ENCODE data around the gene PNPLA2.

PNPLA2 gene

DNA sequence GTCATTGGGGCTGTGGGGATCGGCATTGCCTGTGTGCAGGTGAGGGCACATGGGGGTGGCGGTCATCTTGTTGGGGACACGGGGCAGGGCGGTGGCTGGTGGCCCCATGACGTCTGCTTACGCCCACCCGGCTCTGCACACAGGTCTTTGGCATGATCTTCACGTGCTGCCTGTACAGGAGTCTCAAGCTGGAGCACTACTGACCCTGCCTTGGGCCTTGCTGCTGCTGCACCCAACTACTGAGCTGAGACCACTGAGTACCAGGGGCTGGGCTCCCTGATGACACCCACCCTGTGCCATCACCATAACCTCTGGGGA lies 19.2 kb downstream of the PNPLA2 start:
- TF ChIP-seq, protein P1, sequence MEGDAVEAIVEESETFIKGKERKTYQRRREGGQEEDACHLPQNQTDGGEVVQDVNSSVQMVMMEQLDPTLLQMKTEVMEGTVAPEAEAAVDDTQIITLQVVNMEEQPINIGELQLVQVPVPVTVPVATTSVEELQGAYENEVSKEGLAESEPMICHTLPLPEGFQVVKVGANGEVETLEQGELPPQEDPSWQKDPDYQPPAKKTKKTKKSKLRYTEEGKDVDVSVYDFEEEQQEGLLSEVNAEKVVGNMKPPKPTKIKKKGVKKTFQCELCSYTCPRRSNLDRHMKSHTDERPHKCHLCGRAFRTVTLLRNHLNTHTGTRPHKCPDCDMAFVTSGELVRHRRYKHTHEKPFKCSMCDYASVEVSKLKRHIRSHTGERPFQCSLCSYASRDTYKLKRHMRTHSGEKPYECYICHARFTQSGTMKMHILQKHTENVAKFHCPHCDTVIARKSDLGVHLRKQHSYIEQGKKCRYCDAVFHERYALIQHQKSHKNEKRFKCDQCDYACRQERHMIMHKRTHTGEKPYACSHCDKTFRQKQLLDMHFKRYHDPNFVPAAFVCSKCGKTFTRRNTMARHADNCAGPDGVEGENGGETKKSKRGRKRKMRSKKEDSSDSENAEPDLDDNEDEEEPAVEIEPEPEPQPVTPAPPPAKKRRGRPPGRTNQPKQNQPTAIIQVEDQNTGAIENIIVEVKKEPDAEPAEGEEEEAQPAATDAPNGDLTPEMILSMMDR (IDR thresholded peaks at IDR 0.05; ENCODE audit: extremely low read depth, missing control alignments) = no peak
- no peak for DNase-seq (ENCODE audit: low spot score)

DNA sequence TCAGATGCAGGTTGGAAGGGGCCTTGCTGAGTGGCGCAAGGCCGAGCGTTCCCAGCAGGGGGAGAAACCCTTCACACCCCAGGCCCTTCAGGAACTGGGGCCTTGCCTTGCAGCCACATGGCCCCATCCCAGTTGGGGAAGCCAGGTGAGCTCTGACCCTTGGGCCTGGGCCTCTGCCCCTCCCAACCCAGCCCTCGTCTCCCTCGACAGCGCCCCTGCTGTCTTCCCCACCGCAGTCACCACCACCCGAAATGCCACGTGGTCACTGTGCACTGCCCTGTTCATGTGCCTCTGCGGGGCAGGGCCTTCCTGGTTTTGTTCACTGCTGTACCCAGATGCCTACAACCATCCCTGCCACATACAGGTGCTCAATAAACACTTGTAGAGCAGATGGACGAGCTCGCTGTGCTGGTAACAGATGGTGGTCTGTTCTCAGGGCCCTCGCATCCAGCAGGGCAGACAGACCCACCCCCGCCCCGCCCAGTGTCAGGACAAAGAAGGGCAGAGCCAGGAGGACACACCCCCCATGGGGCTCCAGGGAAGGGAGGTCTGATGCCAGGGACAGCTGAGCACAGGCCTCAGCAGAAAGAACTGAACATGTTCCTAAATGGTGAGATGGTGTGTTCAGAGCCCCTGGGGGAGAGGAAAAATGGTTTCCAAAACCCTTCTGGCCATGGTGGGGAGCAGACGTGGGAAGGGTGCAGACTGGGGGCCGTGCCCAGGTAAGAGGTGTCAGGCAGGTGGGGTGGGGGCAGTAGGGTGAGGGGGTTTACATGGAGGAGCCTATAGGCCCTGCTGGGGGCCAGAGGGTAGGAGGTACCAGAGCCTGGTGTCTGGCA lies 19.9 kb downstream of the PNPLA2 start:
- DNase-seq (ENCODE audit: low spot score) = no peak
- TF ChIP-seq, protein P1 (IDR thresholded peaks at IDR 0.05; ENCODE audit: extremely low read depth, missing control alignments) = no peak

DNA sequence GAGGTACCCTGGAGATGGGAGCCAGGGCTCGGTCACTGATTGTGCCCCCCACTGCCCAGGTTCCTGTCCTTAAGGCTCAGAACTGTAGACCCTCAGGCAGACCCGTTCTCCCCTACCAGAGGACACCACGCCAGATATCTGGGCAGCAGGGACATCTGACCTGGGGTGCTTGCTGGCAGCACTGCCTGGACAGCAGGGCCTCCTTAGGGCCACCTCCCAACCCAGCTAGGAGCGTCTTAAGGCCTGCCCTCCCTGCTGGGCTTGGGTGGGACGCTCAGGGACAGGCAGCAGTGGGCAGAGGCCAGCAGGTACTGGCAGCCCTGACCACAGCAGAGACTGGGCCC lies 20.5 kb downstream of the PNPLA2 start:
- TF ChIP-seq, protein P1 (IDR thresholded peaks at IDR 0.05; ENCODE audit: extremely low read depth, missing control alignments) = no peak
- DNase-seq (ENCODE audit: low spot score) = no peak

DNA sequence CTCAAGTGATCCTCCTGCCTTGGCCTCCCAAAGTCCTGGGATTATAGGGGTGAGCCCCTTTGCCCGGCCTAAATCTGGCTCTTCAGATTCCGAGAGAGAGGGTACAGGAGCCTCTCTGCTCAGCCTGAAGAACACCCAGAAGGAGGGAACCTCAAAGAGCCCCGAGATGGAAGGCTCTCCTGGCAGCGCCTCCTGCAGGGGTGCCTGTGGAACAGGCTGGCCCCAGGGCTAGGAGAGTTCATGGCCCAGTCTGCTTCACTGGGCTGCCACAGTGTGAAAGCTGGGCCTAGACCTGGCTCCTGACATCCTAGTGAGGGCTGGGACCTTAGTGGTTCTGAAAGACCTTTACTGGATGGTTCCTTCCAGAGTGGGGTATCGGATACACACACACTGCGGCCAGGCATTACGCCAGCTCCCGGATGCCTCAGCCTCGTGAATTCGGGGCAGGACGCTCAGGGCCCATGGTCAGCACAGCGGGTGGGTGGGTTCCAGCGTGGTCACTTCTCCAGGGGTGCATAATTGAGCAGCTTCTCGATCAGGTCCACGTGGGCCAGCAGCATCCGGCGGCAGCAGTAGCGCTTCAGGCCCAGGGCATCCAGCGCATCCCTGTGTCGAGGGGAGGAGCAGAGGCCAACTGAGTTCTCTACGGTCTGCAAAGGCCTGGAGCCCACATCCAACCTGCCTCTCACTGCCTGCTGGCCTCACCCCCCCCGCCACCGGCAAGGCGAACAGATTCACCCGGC lies 21.3 kb downstream of the PNPLA2 start:
- TF ChIP-seq, protein P1 (IDR thresholded peaks at IDR 0.05; ENCODE audit: extremely low read depth, missing control alignments) = no peak
- no peak for DNase-seq (ENCODE audit: low spot score)

DNA sequence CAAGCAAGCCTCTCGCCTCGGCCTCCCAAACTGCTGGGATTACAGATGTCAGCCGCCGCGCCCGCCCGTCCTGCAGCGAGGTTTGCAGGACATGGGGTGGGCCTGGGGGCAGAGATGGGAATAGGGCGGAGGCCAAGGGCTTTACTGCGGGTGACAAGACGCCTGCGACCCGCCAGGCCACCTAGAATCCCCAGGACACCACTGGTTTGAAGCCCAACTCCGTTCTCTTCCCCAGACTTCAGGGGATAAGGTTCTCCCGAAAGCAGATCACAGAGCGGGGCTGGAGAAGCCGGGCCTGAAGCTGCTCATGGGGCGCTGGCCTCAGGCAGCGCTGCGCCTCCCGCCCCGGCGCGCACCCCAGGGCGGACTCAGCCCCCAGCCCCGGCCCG lies 23.3 kb downstream of the PNPLA2 start:
- no peak for DNase-seq (ENCODE audit: low spot score)
- TF ChIP-seq, protein P1 (IDR thresholded peaks at IDR 0.05; ENCODE audit: extremely low read depth, missing control alignments) = no peak

DNA sequence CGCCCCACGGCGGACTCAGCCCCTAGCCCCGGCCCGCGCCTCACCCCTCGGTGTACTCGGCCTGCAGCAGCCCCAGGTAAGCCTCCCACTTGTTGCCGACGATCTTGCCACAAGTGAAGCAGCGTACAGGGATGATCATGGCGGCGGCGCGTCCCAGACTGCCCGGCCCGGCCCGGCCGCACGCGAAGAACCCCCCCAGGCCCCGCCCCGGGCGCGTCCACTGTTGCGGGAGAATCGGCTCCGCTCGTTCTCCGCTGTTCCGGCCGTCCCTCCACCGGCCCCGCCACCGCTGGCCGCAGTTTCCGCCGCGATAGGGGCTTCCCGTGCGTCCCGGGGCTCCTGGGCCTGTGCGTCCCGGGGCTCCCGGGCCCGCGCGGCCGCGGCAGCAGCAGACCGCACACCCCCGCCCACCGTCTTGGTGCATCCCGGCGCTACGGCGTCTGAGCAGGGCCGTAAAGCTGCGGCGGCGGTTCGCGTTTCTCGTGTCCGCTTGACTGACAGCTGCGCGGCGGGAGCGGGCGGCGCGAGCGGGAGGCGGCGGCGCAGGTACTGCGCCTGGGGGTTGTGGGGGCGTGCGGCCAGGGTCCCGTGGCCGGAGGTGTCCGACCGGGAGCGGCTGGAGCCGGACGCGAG lies 23.8 kb downstream of the PNPLA2 start, which contains the start of the genes POLR2L and TSPAN4:
TSS of gene POLR2L (minus strand) at position 160 of the 633 bp plus-strand sequence. CDS start at position 139, 21 bp downstream.
TSS of gene TSPAN4 (plus strand) at position 483 of the 633 bp plus-strand sequence. CDS start 7,453 bp downstream, outside the sequence.
- TF ChIP-seq, protein P1 (IDR thresholded peaks at IDR 0.05; ENCODE audit: extremely low read depth, missing control alignments) = no peak
- DNase-seq (ENCODE audit: low spot score) = peak; percentile 98
